GM19193 (cell line): ENCODE results near the gene GIT1.

Source experiments
- POLR2A ChIP-seq: IDR thresholded peaks from 4 replicates; pipeline ENCODE4 v1.6.1; 2011; ENCODE audit not compliant: insufficient read depth, insufficient read length; ENCODE audit errors: extremely low read depth

Gene GIT1

DNA sequence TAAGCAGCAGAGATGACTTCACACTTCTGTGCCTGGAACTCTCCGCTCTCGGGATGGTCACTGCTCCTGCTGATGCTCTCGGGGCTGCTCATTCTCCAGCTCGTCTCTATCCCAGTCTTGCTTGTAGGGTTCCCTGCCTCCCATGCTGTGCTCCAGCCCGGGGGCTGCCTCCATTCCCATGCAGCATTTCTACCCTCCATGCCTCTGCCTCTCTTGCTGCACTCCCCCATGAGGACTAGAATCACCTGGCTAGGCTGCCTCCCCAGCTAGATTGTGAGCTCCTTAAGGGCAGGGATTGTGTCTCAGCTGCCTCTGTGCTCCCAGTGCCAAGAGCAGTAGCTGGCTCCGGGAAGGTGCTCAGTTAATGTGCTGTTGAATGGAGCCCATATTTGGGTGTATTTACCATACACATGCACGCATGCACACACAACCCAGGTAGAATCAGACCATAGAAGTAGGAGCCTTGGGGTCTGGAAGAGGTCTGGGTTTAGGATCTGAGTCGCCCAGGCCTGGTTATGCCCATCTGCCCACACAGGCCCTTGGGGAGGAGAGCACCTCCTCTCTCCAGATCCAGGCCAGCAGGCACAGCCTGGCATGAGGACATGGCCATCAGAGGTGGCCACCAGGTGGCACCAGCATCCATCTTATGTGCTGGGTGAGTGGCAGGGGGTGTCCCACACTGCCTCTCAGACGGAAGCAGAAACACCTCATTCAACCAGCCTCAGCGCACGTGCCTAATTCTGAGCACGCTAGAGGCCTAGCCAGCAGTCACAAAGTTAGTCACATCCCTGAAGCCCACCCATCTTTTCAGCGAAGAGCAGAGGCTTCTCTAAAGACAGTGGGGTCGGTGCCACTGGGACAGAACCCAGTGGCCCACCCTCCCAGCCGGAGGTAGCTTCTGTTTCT is 9.3 kb downstream of the GIT1 start:
- no peak for TF ChIP-seq POLR2A

- TF ChIP-seq POLR2A, result no peak
These were observed 10.6 kb downstream of the GIT1 start for GRCh38 chr17:29578626-29579485.

DNA sequence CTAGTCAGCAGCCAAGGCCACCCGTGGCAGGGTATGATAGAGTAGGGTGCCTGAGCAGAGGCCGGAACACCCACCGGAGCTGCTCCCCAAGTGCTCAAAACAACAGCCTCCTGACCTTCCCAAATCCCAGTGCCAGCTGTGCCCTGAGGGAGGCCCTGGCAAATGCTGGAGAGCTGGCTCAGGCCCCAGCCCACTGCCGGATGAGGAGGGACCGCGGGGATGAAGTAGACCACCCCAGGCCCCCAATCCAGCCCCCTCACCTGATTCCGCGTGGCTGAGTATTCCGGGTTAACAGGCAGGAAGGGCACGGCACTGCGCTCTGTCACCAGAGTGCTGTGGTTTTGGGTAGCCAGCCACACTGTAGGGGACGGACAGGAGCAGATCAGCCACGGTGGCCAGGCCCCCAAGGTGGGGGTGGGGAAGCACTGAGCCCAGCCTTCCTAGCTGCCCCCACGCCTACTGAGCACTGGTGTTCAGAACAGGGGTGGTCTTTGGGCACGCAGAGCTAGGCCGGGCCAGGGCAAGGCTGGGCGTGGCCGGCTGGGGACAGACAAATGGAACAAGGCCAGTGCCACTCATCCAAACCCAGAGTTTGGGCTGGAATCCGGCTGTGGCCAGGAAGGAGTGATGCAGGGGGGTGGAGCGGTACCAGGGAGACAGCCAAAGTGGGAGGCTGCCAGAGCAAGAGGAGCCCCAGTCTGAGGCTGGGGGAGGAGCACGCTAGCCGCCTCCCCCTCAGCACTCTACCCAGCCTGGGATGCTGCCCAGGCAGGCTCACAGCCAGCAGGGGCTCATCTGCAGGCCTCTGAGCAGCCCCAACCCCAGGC is 11.8 kb downstream of the GIT1 start:
- no peak for TF ChIP-seq POLR2A

- TF ChIP-seq POLR2A, result no peak
These were observed 12.5 kb downstream of the GIT1 start for GRCh38 chr17:29577001-29577370.

DNA sequence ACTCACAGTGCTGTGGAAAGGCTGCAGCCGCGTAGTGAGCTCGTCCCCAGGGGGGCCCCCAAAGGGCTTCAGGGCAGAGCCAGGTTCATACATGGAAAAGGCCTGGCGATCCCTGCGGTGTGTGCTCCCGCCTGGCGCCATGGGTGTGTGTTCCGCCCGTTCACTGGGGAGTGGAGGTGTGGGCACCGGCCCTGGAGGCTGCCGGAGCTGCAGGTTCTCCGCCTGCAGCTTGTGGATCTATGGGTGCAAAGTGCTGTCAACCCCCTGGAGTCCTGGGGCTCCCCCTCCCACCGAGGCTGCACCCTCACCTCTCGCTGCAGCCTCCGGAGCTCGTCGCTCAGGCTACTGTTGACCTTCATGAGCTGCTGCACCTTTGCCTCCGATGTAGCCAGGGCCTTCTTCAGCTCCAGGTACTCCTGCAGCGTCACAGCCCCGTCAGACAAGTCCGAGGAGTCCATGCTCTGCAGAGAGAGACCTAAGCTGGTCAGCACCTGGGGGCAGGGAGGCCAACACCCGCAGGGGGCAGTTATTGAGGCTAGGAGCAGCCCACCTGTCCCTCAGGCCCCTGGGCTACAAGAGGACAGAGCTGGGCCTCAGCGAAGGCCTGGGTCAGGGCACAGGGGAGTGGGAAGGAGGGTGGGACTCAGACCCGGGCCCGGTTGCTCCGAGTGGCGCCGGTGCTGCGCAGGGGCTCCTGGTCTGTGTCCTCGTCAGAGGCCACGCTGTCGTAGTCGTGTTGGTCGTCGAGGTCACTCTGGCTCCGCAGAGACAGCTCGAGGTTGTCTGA is 13.0 kb downstream of the GIT1 start:
- no peak for TF ChIP-seq POLR2A

- no peak for TF ChIP-seq POLR2A
These were observed 13.8 kb downstream of the GIT1 start for GRCh38 chr17:29575511-29576213.

- TF ChIP-seq POLR2A, result no peak
These were observed 14.5 kb downstream of the GIT1 start for GRCh38 chr17:29574732-29575510.

- no peak for TF ChIP-seq POLR2A
These were observed 15.3 kb downstream of the GIT1 start for GRCh38 chr17:29573871-29574731.

DNA sequence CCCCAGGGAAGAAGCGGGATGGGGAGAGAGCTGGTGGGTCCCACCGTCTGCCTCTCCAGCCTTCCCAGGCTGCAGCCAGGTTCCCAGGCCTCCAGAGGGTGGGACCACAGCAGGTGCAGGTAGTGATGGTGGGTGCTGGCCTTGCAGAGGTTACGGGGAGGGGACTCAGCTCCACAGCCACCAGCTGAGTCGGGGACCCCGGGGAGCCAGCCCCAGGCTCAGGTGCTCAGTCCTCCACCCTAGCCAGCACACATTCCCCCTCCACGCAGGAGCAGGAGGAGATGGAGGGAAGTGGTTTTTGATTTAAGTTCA is 15.9 kb downstream of the GIT1 start:
- TF ChIP-seq POLR2A, result no peak

- TF ChIP-seq POLR2A, result peak; percentile 42
These were observed 16.5 kb downstream of the GIT1 start for GRCh38 chr17:29572691-29573557.

DNA sequence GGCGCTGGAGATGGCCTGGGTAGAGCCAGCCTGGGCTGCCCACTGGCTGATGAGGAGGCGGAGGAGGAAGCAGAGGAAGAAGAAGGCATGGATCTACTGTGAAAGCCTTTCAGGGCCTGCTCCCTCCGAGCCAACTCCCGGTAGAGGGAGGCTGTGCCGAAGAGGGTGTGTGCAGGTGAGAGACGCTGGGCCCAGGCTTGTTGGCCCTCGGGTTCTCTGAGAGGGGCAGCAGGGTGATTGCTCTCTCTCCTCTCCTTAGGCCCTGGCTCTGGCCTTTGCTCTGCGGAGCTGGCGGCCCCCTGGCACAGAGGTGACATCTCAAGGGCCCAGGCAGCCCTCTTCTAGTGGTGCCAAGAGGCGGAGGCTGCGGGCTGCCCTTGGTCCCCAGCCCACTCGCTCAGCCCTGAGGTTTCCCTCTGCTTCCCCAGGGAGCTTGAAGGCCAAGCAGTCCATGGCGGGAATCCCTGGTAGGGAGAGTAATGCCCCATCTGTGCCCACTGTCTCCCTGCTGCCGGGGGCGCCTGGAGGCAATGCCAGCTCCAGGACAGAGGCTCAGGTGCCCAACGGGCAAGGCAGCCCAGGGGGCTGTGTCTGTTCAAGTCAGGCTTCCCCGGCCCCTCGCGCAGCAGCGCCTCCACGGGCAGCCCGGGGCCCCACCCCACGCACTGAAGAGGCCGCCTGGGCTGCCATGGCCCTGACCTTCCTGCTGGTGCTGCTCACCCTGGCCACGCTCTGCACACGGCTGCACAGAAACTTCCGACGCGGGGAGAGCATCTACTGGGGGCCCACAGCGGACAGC is 17.4 kb downstream of the GIT1 start:
- TF ChIP-seq POLR2A, result no peak

- no peak for TF ChIP-seq POLR2A
These were observed 18.0 kb downstream of the GIT1 start for GRCh38 chr17:29571486-29571882.
